Thyroid gland (tissue), 4 donors: ENCODE results near the gene DNAJB1.

ENCODE experiments used
- POLR2A ChIP-seq, 2 donors: fragments of 450-650 bp; IDR thresholded peaks; one replicate each; pipeline ENCODE4 v1.6.1; 2017; ENCODE audit warnings: antibody characterized with exemption in 2 of 2, mild to moderate bottlenecking in 2 of 2, moderate library complexity in 1 of 2
- TF ChIP-seq, protein P1 (sequence below), 6 experiments: fragments of 200-600 bp in 3 of 6; fragments of 450-650 bp in 3 of 6; sonication (generic) in 3 of 6; IDR thresholded peaks; one replicate each; pipeline ENCODE4 v1.5.1; 2016 to 2019; ENCODE audit warnings: antibody characterized with exemption in 6 of 6, mild to moderate bottlenecking in 2 of 6, inconsistent platforms in 1 of 6, moderate library complexity in 1 of 6

DNA sequence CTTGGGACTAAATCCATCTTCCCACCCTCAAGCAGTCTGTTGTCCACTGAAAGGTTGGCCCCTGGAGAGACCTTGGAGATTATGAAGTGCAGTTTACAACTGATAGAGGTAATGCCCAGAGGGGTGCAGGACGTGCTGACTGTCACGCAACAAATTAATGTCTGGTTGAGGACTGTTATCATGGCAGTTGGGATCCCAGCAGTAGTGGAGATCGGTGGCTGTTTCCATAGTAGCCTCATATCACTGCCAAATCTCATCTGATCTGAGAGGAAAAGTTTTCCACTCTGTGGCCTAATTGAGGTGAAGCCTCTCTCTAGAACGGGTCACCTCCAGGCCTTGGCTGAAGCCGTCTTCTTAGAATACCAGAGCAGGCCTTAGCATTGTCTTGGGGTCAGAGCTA is 15.3 kb upstream of the DNAJB1 start:
- TF ChIP-seq, protein P1, sequence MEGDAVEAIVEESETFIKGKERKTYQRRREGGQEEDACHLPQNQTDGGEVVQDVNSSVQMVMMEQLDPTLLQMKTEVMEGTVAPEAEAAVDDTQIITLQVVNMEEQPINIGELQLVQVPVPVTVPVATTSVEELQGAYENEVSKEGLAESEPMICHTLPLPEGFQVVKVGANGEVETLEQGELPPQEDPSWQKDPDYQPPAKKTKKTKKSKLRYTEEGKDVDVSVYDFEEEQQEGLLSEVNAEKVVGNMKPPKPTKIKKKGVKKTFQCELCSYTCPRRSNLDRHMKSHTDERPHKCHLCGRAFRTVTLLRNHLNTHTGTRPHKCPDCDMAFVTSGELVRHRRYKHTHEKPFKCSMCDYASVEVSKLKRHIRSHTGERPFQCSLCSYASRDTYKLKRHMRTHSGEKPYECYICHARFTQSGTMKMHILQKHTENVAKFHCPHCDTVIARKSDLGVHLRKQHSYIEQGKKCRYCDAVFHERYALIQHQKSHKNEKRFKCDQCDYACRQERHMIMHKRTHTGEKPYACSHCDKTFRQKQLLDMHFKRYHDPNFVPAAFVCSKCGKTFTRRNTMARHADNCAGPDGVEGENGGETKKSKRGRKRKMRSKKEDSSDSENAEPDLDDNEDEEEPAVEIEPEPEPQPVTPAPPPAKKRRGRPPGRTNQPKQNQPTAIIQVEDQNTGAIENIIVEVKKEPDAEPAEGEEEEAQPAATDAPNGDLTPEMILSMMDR (IDR thresholded peaks at IDR 0.05), result no peak
- no peak for TF ChIP-seq POLR2A (IDR thresholded peaks at IDR 0.05)
